COLO668 (cell line): ENCODE measurements around the gene CGB2.
"Not testable (repeated sequence)": the region's sequence is repeated elsewhere in the genome, so short reads cannot be mapped to it uniquely, and the experiment has no call there.

Experiments
- DNase-seq: peaks from one replicate; lab custom pipeline; 2025; ENCODE audit not compliant: unreplicated experiment; lab: John Stamatoyannopoulos, UW

The CGB2 gene

DNA sequence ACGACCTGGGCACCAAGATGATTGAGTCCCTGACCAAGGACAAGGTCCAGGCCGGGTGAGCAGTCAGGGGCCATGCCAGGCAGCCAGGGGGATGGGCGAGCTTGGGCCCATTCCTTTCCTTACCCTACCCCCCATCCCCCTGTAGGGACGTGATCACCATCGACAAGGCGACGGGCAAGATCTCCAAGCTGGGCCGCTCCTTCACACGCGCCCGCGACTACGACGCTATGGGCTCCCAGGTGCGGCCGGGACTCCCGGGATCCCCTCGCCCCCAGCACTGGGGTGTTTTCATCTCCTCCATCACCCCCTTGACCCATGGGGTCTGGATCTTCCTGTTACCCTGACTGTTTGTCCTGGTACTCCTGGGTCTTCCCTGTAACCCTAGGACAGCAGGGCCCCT, 21.9 kb upstream of the CGB2 start:
- DNase-seq = no peak

- DNase-seq = no peak
Measured at GRCh38 chr19:49010453-49010852, 21.2 kb upstream of the CGB2 start.

DNA sequence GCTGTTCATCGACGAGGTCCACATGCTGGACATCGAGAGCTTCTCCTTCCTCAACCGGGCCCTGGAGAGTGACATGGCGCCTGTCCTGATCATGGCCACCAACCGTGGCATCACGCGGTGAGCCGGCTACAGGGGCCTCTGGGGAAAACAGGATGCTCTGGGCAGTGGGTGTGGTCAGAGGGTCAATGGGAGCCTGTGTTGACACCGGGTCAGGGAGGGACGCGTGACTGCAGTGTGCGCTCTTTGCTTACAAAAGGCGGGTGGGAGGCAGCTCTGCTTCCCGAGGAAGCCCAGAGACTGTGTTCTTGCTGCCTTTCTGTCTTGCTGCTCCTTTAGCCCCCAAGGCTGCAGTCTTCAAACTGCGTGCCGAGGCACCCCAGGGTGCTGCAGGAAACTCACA, 20.5 kb upstream of the CGB2 start:
- DNase-seq = no peak

- DNase-seq = no peak
Measured at GRCh38 chr19:49014123-49014869, 17.4 kb upstream of the CGB2 start.

GRCh38 chr19:49014870-49015255, 16.8 kb upstream of the CGB2 start:
- DNase-seq = no peak

GRCh38 chr19:49016067-49016839, 15.4 kb upstream of the CGB2 start:
- no peak for DNase-seq

DNA sequence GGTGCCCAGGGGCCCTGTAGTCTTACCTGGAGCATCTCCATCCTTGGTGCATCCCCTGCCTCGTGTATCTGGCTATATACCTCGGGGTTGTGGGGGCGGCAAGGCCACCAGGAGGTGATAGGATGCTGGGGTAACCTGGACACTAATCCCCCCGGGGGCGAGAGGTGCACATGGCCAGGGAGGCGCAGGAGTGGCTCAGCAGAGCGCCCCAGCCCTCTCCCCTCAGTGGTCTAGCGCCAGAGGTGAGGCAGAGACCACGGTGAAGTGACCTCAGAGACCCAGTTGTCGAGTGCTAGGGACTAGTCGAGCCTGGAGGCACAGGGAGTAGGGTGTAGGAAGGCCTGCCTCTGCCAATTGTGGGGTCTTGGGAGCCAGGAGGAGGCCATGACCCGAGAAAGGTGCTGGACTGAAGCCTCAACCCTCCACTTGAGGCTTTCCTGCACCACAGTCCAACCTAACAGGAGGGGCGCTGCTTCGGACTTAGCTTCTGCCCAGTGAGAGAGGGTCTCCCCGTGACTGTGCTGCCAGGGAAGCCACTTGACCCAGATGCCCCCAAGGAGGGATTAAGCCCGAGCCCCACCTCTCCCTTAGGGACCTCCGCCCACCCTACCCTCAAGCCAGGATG, 14.5 kb upstream of the CGB2 start, which contains the start of gene LHB:
Gene LHB, minus strand, starts transcription at position 51 of the 625 bp plus-strand sequence. Its CDS starts 10 bp downstream, at position 41.
- DNase-seq = no peak

DNA sequence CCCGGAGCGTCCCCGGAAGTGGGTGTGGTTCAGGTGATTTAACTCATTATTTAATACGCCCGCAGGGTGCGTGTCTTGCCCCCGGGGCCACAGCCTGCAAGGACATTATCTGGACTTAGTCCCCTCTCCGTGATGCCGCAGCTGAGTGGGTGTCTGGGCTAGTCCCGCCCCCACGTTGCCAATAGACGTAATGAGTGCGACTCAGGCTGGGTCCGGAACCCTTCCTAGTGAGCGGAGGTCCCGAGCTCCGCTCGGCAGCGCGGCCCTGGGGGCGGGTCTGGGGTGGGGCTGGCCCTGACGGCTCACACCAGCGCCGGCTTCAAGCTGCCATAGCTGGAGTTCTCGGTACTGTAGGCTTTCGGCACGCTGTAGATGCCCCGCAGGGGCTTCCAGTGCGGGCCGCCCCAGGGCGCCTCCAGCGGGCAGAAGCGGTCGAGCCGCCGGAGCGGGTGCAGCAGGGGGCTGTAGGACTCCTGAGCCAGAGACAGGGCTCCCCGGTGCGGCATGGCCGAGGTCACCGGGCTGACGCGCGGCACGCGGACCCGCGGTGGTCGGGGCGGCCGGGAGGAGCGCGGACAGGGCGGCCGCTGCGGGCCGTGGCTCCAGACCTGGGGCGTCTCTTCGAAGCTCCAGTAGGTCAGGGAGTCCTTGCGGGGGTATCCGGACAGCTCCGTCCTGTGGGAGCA, 13.9 kb upstream of the CGB2 start:
- DNase-seq = peak; percentile 60

- peak; percentile 11 for DNase-seq
Measured at GRCh38 chr19:49018388-49019241, 13.1 kb upstream of the CGB2 start.

GRCh38 chr19:49019242-49019932, 12.3 kb upstream of the CGB2 start:
- DNase-seq = peak; percentile 59

DNA sequence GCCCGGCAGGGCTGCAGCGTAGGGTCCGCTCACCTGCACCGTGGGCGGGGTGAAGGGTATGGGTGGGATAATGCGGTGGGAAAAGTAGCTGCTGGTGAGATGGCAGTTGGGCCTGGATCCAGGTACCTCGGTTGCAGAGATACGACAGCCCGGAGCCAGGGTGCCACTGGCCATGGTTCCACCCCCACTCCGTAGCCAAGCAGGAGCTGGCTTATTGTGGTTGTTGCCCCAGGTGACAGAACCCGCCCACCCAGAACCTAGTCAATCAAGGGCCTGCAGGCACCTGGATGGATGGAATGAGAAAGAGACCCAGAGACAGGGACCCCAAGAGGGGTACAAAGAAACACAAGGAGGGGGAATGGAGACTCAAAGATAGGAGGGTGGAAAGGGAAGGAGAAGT, 11.3 kb upstream of the CGB2 start:
- peak; percentile 16 for DNase-seq

GRCh38 chr19:49020931-49021895, 10.5 kb upstream of the CGB2 start:
- no peak for DNase-seq

DNA sequence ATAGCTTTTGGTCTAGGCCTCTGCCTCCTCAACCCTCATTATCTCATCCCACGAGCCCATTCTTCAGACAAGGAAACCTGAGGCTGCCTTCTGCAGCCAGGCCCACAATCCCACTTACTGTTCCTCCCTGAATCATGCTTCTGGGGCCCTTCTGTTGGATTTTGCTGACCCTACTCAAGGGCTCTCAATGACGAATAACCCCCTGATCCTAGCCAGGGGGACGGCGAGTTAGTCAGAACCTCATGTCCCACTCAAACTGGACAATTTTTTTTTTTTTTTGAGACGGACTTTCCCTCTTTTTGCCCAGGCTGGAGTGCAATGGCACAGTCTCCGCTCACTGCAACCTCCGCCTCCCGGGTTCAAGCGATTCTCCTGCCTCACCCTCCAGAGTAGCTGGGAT, 9.6 kb upstream of the CGB2 start:
- no peak for DNase-seq

DNA sequence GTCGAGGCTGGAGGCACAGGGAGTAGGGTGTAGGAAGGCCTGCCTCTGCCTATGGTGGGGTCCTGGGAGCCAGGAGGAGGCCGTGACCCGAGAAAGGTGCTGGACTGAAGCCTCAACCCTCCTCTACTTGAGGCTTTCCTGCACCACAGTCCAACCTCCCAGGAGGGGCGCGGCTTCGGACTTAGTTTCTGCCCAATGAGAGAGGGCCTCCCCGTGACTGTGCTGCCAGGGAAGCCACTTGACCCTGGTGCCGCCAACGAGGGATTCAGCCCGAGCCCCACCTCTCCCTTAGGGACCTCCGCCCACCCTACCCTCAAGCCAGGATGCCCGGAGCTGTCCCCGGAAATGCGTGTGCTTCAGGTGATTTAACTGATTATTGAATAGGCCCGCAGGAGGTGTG, 7.5 kb upstream of the CGB2 start, which contains the start of gene CGB3:
Gene CGB3, minus strand, starts transcription at position 101 of the 400 bp plus-strand sequence. CDS start 362 bp downstream, outside the sequence.
- DNase-seq = not testable (repeated sequence)

- not testable (repeated sequence) for DNase-seq
Measured at GRCh38 chr19:49025088-49025487, 6.6 kb upstream of the CGB2 start.

GRCh38 chr19:49025599-49025998, 6.1 kb upstream of the CGB2 start:
- DNase-seq = not testable (repeated sequence)

DNA sequence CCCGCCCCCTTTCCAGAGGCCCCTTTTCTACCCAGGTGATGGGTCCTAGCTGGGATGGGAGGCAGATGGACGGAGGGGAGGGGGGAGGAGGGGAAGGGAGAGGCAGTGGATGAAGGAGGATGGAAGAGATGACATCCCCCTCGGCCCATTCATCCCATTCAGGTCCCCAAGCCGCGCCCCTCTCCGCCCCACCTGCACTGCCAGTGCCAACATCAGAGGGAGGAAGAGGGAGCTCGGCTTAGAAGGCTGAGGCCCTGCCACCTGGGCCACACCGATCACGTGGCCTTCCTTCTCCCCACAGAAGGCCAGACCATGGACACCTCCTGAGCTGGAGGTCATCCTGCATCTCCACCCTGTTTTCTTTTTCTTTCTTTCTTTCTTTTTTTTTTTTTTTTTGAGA, 3.0 kb upstream of the CGB2 start:
- DNase-seq = not testable (repeated sequence)

DNA sequence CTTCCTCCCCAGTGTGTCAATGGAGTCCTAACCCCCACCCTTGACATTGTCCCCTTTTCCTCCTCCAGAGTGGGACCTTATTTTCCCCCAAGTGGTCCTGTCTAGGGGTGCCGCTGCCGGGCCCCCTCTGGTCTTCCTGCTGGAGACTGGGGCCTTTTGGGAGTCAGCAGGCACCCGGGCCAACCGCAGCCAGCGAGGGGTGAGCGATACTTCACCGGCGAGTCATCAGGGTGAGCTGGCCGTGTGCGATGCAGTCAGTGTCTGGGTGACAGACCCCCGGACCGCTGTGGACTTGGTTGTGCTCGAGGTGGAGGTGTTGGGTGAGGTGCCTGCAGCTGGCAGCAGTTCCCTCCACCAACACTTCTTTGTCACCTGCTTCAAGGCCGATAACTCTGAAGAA, 1.9 kb upstream of the CGB2 start:
- not testable (repeated sequence) for DNase-seq
